HG02588 (cell line): ENCODE results near the gene SAMD4B.

Experiments used
- ATAC-seq: cut with Tn5 transposase; IDR thresholded peaks from one replicate; pipeline ENCODE4 v1.9.1; 2021; ENCODE audit warnings: mild to moderate bottlenecking, moderate library complexity; ENCODE audit not compliant: unreplicated experiment

Gene SAMD4B

DNA sequence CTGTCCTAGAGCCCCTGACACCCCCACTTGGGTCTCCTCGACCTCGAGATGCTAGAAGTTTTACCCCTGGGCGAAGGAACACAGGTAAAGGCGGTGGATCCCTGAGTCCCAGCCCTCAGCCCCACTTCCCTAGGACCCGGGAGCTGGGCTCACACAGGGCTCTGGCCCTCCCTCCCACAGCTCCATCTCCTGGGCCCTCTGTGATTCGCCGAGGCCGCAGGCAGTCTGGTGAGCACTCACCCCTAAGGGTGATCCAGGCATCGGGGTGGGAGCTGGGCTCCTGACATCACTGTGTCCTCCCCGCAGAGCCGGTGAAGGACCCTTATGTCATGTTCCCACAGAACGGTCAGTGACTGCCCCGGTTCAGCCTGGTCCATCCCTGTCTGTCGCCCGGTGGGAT lies 78.5 kb downstream of the SAMD4B start:
- no peak for ATAC-seq

DNA sequence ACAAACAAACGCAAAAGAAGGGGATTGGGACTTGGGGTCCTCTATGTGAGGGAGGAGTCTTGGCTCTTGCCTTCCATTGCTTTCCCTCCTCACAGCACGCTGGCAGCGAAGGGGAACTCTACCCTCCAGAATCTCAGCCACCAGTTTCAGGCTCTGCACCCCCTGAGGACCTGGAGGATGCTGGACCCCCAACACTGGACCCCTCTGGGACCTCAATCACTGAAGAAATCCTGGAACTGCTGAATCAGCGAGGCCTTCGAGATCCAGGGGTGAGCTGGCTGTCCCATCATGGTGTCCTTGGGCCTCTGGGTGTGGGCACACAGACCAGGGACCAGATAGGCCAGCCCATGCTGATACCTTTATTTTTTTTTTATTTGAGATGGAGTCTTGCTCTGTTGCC lies 79.8 kb downstream of the SAMD4B start:
- no peak for ATAC-seq

- no peak for ATAC-seq
Observed at GRCh38 chr19:39423258-39424086, 81.3 kb downstream of the SAMD4B start.

DNA sequence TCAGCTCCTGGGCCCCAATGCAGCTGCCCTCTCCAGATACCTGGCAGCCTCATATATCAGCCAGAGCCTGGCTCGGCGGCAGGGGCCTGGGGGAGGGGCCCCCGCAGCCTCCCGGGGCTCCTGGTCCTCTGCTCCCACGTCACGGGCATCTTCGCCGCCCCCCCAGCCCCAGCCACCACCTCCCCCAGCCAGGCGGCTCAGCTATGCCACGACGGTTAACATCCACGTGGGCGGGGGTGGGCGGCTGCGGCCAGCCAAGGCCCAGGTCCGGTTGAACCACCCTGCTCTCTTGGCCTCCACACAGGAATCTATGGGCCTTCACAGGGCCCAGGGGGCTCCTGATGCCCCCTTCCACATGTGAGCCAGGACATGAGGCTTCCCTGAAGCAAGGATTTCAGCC lies 82.7 kb downstream of the SAMD4B start:
- no peak for ATAC-seq

GRCh38 chr19:39425744-39426143 lies 83.5 kb downstream of the SAMD4B start:
- no peak for ATAC-seq

DNA sequence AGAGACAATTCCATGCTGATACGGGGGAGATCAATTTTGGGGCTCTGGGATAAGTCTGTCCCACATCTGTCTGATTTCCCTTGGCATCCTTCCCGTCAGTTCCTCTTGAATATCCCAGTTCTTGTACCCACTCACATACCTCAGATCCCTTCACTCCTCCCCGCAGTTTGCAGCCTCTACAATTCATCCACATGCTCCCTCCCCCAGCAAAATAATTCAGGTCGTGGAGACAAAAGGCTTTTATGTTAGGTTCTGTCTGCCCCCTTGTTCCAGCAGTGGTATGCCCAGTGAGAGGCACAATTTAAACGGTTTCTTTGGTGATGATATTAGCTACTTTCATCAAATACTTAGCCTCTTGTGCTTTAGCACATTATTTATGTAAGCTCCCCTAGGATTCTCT lies 83.9 kb downstream of the SAMD4B start:
- no peak for ATAC-seq

GRCh38 chr19:39427707-39428106 lies 85.5 kb downstream of the SAMD4B start:
- no peak for ATAC-seq

DNA sequence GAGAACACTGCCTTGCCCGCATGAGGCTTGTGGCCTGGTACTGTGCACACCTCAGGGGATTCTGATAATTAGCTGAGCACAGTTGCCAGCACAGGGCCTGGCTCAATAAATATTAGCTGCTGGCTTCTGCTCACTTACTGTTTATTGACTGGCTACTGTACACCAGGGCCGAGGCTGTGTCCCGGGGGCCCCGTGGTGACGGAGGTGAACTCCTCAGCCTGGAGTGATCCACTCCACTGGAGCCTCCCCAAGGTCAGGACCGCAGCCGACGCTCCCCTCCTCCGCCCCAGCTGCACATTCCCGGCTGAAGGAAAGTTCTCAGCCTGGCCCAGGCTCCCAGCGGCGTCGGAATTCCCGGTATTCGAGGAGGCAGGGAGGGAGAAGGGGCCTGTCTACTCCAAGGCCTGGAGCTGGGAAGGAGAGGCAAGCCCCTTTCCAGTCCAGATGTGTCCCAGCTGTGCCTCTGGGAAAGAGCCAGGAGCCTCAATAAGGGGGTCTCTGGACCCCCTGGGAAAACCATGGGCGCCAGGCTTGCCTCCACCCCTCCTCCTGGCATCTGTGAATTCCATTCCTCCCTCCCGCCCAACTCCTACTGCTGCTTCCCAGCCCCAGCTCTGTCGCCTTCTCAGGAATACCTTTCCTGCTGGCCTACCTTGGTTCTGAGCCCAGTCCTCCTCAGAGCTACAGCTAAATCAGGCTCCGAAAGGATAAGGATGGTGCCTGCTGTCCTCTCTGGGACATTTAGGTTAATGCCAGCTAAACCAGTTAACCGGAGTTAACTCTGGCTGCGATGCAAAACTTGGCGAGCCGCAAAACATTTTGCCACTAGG lies 86.3 kb downstream of the SAMD4B start:
- no peak for ATAC-seq

- no peak for ATAC-seq
Observed at GRCh38 chr19:39430675-39431593, 88.7 kb downstream of the SAMD4B start.

GRCh38 chr19:39432677-39433025 lies 90.4 kb downstream of the SAMD4B start:
- no peak for ATAC-seq

DNA sequence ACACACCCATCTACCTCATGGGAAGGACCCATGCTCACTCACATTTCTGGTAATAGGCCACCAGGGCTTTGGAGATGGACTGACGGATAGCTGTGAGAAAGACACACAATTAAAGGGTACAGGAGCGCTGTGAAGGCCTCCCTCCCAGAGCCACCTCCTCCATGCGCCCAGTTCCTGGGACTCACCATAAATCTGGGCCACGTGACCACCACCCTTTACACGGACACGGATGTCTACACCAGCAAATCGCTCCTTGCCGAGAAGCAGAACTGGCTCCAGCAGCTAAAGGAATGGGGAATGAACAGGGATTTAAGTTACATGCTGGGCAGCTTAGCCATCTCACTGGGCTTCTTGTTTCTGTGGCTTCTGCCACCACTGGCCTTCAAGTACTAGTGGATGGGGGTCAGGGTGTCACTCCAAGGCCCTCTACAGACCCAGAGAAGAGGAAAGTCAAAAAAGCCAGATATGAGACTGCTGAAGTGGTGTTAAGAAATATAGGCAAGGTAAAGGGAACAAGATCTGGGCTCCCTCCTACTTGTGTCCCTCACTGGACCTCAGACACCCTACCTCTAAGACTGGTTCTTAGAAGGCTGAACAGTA lies 91.4 kb downstream of the SAMD4B start:
- ATAC-seq: no peak

- ATAC-seq: no peak
Observed at GRCh38 chr19:39434123-39435076, 92.2 kb downstream of the SAMD4B start.
